COR-L47 (cell line): Measurements from ENCODE around the gene BGLAP.

Experiments used
- DNase-seq: peaks from one replicate; lab custom pipeline; 2025; lab: John Stamatoyannopoulos, UW

The BGLAP gene

GRCh38 chr1:156226782-156227181 lies 15.2 kb upstream of the BGLAP start:
- DNase-seq: no peak

GRCh38 chr1:156228501-156228900 lies 13.5 kb upstream of the BGLAP start:
- DNase-seq: no peak

GRCh38 chr1:156229809-156230472 lies 12.0 kb upstream of the BGLAP start:
- DNase-seq: no peak

GRCh38 chr1:156230473-156230837 lies 11.5 kb upstream of the BGLAP start:
- no peak for DNase-seq

- no peak for DNase-seq
These were observed 9.6 kb upstream of the BGLAP start for GRCh38 chr1:156232201-156232894.

GRCh38 chr1:156233426-156234127 lies 8.4 kb upstream of the BGLAP start:
- DNase-seq: no peak

- DNase-seq: no peak
These were observed 5.8 kb upstream of the BGLAP start for GRCh38 chr1:156236164-156236563.

- DNase-seq: no peak
These were observed 3.7 kb upstream of the BGLAP start for GRCh38 chr1:156238248-156238647.

- DNase-seq: no peak
These were observed 623 bp upstream of the BGLAP start for GRCh38 chr1:156241311-156241811.

GRCh38 chr1:156242738-156243137 lies 754 bp downstream of the BGLAP start:
- no peak for DNase-seq

- DNase-seq: no peak
These were observed 2.1 kb downstream of the BGLAP start for GRCh38 chr1:156244126-156244525.

- DNase-seq: no peak
These were observed 2.7 kb downstream of the BGLAP start for GRCh38 chr1:156244712-156245111.

GRCh38 chr1:156245451-156246232 lies 3.7 kb downstream of the BGLAP start:
- peak; percentile 40 for DNase-seq

- no peak for DNase-seq
These were observed 4.3 kb downstream of the BGLAP start for GRCh38 chr1:156246241-156246780.

GRCh38 chr1:156246781-156247459 lies 4.9 kb downstream of the BGLAP start:
- DNase-seq: no peak

GRCh38 chr1:156247460-156248322 lies 5.7 kb downstream of the BGLAP start, which contains the start of gene PAQR6:
Gene PAQR6 (minus strand): TSS chr1:156248056. CDS start chr1:156246731, 1,325 bp downstream.
- DNase-seq: no peak

- DNase-seq: no peak
These were observed 6.3 kb downstream of the BGLAP start for GRCh38 chr1:156248323-156248683.

GRCh38 chr1:156249593-156249992 lies 7.6 kb downstream of the BGLAP start:
- DNase-seq: no peak

GRCh38 chr1:156251527-156251926 lies 9.5 kb downstream of the BGLAP start:
- no peak for DNase-seq

GRCh38 chr1:156253634-156254033 lies 11.7 kb downstream of the BGLAP start:
- no peak for DNase-seq
